AG04450 (cell line): ENCODE results near the gene NLRP4. TPM values are rescaled to one million over a fixed set of nuclear protein-coding genes. Genes with fewer than 3 reads are reported as not detected.

ENCODE experiments used
- CTCF ChIA-PET: fragments of 300-600, 350-600 bp; formaldehyde crosslinking; extraction: SDS; loops from one replicate; lab custom pipeline; 2022; ENCODE audit warnings: antibody characterized with exemption, inconsistent platforms; lab: Charles Lee
- POLR2A ChIA-PET: fragments of 350-600 bp; formaldehyde crosslinking; extraction: SDS; loops from one replicate; lab custom pipeline; 2021; ENCODE audit warnings: antibody characterized with exemption, inconsistent platforms; lab: Yijun Ruan, JAX
- DNase-seq: peaks from one replicate; pipeline ENCODE4 v3.0.0-alpha.2; 2011; ENCODE audit warnings: low read depth, low spot score
- H3K27ac ChIP-seq: one replicate; pipeline ENCODE4 v1.5.1; 2012; ENCODE audit warnings: low read depth, low read length, control low read depth
- H3K27me3 ChIP-seq: one replicate; pipeline ENCODE4 v1.6.0; 2012; ENCODE audit warnings: low read length; ENCODE audit not compliant: control insufficient read depth, insufficient read depth
- H3K4me3 ChIP-seq: 2 replicates; pipeline ENCODE4 v1.5.1; 2011; ENCODE audit warnings: mild to moderate bottlenecking, low read depth, low read length, control low read depth
- H3K9me3 ChIP-seq: 2 replicates; pipeline ENCODE4 v1.5.1; 2012; ENCODE audit warnings: low read length; ENCODE audit not compliant: control insufficient read depth, insufficient read depth
- CTCF ChIP-seq: IDR thresholded peaks from 2 replicates; pipeline ENCODE4 v1.5.1; 2011; ENCODE audit warnings: low read depth, low read length, control low read depth, inconsistent platforms
- polyA plus RNA-seq: library from polyadenylated mRNA; depleted of rRNA; stranded (reverse); fragments of >200 nt; gene quantifications from 2 replicates; pipeline ENCODE4 v1.2.3, GENCODE V29; 2011

Gene NLRP4
- polyA plus RNA-seq, 1 experiment = not detected

GRCh38 chr19:55855160-55855559, 18.8 kb downstream of the NLRP4 start:
- Histone ChIP-seq H3K27me3 (no peaks in the 10 kb centered on the region), H3K27ac (no peak overlapping the region), H3K4me3 (no peak overlapping the region), H3K9me3 (peaks cover 50% of the 10 kb centered on the region)
- DNase-seq = no peak
- ChIA-PET CTCF (no interaction called here), POLR2A (no interaction called here)
- no peak for TF ChIP-seq CTCF

GRCh38 chr19:55857149-55857548, 20.8 kb downstream of the NLRP4 start:
- DNase-seq = no peak
- Histone ChIP-seq H3K4me3 (no peak overlapping the region), H3K27me3 (no peaks in the 10 kb centered on the region), H3K9me3 (peaks cover 59% of the 10 kb centered on the region), H3K27ac (no peak overlapping the region)
- CTCF ChIA-PET = no interaction called here
- POLR2A ChIA-PET = no interaction called here
- no peak for TF ChIP-seq CTCF

GRCh38 chr19:55857974-55858373, 21.6 kb downstream of the NLRP4 start:
- H3K27me3 ChIP-seq = no peaks in the 10 kb centered on the region
- H3K9me3 ChIP-seq = peaks cover 59% of the 10 kb centered on the region
- POLR2A ChIA-PET = no interaction called here
- CTCF ChIA-PET = no interaction called here
- H3K27ac ChIP-seq = no peak overlapping the region
- no peak for TF ChIP-seq CTCF
- DNase-seq = no peak
- no peak overlapping the region for H3K4me3 ChIP-seq

- TF ChIP-seq CTCF = no peak
- no peak for DNase-seq
- Histone ChIP-seq H3K27ac (no peak overlapping the region), H3K9me3 (peaks cover 59% of the 10 kb centered on the region), H3K27me3 (no peaks in the 10 kb centered on the region), H3K4me3 (no peak overlapping the region)
- CTCF ChIA-PET = no interaction called here
- POLR2A ChIA-PET = no interaction called here
Measured at GRCh38 chr19:55858401-55858800, 22.1 kb downstream of the NLRP4 start.

- no peak overlapping the region for H3K27ac ChIP-seq
- H3K4me3 ChIP-seq = no peak overlapping the region
- no peak for DNase-seq
- ChIA-PET POLR2A (no interaction called here), CTCF (no interaction called here)
- H3K27me3 ChIP-seq = no peaks in the 10 kb centered on the region
- peaks cover 55% of the 10 kb centered on the region for H3K9me3 ChIP-seq
- no peak for TF ChIP-seq CTCF
Measured at GRCh38 chr19:55858969-55859368, 22.6 kb downstream of the NLRP4 start.
